ENCODE data around the gene SRPK1. TPM values are rescaled to one million over a fixed set of nuclear protein-coding genes. Genes with fewer than 3 reads are reported as not detected.

Gene SRPK1
- total and polyA plus RNA-seq, 2 of the 8 experiments (the other 6 are each of a cell fraction or from before 2014, with no cell fraction given), result 25.7 to 116 TPM

DNA sequence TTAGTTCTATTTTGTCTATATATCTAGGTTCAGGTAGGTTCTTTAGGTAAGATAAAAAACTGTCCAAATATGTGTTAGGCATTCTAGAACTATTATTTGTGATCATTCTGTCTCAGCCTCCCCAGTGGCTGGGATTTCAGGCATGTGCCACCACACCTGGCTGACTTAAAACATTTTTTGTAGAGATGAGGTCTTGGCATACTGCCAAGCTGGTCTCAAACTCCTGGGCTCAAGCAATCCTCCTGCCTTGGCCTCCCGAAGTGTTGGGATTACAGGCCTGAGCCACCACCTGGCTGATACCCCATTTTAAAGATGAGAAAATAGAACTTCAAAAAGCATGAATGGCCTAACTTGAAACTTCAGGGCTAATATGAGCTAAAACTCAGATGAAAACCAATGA is 81.9 kb downstream of the SRPK1 start (continued):
- TF ChIP-seq, protein P1, sequence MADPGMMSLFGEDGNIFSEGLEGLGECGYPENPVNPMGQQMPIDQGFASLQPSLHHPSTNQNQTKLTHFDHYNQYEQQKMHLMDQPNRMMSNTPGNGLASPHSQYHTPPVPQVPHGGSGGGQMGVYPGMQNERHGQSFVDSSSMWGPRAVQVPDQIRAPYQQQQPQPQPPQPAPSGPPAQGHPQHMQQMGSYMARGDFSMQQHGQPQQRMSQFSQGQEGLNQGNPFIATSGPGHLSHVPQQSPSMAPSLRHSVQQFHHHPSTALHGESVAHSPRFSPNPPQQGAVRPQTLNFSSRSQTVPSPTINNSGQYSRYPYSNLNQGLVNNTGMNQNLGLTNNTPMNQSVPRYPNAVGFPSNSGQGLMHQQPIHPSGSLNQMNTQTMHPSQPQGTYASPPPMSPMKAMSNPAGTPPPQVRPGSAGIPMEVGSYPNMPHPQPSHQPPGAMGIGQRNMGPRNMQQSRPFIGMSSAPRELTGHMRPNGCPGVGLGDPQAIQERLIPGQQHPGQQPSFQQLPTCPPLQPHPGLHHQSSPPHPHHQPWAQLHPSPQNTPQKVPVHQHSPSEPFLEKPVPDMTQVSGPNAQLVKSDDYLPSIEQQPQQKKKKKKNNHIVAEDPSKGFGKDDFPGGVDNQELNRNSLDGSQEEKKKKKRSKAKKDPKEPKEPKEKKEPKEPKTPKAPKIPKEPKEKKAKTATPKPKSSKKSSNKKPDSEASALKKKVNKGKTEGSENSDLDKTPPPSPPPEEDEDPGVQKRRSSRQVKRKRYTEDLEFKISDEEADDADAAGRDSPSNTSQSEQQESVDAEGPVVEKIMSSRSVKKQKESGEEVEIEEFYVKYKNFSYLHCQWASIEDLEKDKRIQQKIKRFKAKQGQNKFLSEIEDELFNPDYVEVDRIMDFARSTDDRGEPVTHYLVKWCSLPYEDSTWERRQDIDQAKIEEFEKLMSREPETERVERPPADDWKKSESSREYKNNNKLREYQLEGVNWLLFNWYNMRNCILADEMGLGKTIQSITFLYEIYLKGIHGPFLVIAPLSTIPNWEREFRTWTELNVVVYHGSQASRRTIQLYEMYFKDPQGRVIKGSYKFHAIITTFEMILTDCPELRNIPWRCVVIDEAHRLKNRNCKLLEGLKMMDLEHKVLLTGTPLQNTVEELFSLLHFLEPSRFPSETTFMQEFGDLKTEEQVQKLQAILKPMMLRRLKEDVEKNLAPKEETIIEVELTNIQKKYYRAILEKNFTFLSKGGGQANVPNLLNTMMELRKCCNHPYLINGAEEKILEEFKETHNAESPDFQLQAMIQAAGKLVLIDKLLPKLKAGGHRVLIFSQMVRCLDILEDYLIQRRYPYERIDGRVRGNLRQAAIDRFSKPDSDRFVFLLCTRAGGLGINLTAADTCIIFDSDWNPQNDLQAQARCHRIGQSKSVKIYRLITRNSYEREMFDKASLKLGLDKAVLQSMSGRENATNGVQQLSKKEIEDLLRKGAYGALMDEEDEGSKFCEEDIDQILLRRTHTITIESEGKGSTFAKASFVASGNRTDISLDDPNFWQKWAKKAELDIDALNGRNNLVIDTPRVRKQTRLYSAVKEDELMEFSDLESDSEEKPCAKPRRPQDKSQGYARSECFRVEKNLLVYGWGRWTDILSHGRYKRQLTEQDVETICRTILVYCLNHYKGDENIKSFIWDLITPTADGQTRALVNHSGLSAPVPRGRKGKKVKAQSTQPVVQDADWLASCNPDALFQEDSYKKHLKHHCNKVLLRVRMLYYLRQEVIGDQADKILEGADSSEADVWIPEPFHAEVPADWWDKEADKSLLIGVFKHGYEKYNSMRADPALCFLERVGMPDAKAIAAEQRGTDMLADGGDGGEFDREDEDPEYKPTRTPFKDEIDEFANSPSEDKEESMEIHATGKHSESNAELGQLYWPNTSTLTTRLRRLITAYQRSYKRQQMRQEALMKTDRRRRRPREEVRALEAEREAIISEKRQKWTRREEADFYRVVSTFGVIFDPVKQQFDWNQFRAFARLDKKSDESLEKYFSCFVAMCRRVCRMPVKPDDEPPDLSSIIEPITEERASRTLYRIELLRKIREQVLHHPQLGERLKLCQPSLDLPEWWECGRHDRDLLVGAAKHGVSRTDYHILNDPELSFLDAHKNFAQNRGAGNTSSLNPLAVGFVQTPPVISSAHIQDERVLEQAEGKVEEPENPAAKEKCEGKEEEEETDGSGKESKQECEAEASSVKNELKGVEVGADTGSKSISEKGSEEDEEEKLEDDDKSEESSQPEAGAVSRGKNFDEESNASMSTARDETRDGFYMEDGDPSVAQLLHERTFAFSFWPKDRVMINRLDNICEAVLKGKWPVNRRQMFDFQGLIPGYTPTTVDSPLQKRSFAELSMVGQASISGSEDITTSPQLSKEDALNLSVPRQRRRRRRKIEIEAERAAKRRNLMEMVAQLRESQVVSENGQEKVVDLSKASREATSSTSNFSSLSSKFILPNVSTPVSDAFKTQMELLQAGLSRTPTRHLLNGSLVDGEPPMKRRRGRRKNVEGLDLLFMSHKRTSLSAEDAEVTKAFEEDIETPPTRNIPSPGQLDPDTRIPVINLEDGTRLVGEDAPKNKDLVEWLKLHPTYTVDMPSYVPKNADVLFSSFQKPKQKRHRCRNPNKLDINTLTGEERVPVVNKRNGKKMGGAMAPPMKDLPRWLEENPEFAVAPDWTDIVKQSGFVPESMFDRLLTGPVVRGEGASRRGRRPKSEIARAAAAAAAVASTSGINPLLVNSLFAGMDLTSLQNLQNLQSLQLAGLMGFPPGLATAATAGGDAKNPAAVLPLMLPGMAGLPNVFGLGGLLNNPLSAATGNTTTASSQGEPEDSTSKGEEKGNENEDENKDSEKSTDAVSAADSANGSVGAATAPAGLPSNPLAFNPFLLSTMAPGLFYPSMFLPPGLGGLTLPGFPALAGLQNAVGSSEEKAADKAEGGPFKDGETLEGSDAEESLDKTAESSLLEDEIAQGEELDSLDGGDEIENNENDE (IDR thresholded peaks at IDR 0.05; ENCODE audit: insufficient replicate concordance, low read length), result no peak
- TF ChIP-seq, protein P2, sequence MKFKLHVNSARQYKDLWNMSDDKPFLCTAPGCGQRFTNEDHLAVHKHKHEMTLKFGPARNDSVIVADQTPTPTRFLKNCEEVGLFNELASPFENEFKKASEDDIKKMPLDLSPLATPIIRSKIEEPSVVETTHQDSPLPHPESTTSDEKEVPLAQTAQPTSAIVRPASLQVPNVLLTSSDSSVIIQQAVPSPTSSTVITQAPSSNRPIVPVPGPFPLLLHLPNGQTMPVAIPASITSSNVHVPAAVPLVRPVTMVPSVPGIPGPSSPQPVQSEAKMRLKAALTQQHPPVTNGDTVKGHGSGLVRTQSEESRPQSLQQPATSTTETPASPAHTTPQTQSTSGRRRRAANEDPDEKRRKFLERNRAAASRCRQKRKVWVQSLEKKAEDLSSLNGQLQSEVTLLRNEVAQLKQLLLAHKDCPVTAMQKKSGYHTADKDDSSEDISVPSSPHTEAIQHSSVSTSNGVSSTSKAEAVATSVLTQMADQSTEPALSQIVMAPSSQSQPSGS (IDR thresholded peaks at IDR 0.05; ENCODE audit: low read length), result no peak
- no peak for TF ChIP-seq SUZ12 (IDR thresholded peaks at IDR 0.05; ENCODE audit: low read length)
- no peak for TF ChIP-seq RAD21 (IDR thresholded peaks at IDR 0.05 in 1 of 2, conservative IDR thresholded peaks at IDR 0.05 in 1 of 2; ENCODE audit: low read depth in 2 of 2, low read length in 2 of 2)
- no peak for TF ChIP-seq FOSL1 (IDR thresholded peaks at IDR 0.05; ENCODE audit: insufficient read depth, low read depth, low read length)
- TF ChIP-seq TAF7 (optimal IDR thresholded peaks at IDR 0.05; ENCODE audit: borderline replicate concordance, low read depth, low read length), result no peak
- no peak for TF ChIP-seq TCF12 (IDR thresholded peaks at IDR 0.05; ENCODE audit: low read depth, low read length)
- TF ChIP-seq TEAD4 (IDR thresholded peaks at IDR 0.05; ENCODE audit: low read depth, low read length), result no peak
- TF ChIP-seq TBP (IDR thresholded peaks at IDR 0.05; ENCODE audit: low read depth, low read length), result no peak
- TF ChIP-seq SIRT6 (IDR thresholded peaks at IDR 0.05; ENCODE audit: low read length), result no peak
